Body of pancreas (tissue), 4 donors: ENCODE measurements around the gene HES2.

Experiments
- POLR2A ChIP-seq, 3 donors: fragments of 450-650 bp; IDR thresholded peaks; one replicate each; pipeline ENCODE4 v1.6.1; 2016; ENCODE audit warnings: antibody characterized with exemption in 3 of 3, mild to moderate bottlenecking in 2 of 3
- TF ChIP-seq, protein P1 (sequence below), 7 experiments: fragments of 450-650 bp in 4 of 7; fragments of 200-600 bp in 3 of 7; sonication (generic) in 3 of 7; IDR thresholded peaks; one replicate each; pipeline ENCODE4 v1.5.1; 2016 to 2019; ENCODE audit warnings: antibody characterized with exemption in 7 of 7

DNA sequence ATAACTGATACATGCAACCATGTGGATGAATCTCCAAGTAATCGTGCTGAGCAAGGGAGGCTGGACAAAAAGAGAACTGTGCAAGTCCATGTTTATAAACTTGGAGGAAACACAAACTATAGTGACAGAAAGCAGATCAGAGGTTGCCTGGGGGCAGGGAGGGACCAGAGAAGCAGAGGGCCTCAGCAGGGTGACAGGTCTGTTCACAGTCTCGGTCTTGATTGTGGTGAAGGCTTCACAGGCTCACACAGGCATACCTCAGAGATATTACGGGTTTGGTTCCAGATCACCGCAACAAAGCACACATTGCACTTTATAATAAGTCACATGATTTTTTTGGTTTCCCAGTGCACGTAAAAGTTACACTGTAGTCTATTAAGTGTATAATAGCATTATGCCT, 54.7 kb downstream of the HES2 start:
- TF ChIP-seq, protein P1, sequence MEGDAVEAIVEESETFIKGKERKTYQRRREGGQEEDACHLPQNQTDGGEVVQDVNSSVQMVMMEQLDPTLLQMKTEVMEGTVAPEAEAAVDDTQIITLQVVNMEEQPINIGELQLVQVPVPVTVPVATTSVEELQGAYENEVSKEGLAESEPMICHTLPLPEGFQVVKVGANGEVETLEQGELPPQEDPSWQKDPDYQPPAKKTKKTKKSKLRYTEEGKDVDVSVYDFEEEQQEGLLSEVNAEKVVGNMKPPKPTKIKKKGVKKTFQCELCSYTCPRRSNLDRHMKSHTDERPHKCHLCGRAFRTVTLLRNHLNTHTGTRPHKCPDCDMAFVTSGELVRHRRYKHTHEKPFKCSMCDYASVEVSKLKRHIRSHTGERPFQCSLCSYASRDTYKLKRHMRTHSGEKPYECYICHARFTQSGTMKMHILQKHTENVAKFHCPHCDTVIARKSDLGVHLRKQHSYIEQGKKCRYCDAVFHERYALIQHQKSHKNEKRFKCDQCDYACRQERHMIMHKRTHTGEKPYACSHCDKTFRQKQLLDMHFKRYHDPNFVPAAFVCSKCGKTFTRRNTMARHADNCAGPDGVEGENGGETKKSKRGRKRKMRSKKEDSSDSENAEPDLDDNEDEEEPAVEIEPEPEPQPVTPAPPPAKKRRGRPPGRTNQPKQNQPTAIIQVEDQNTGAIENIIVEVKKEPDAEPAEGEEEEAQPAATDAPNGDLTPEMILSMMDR (IDR thresholded peaks at IDR 0.05), result no peak
- no peak for TF ChIP-seq POLR2A (IDR thresholded peaks at IDR 0.05)
